Measurements from ENCODE around the gene CCDC70. TPM values are rescaled to one million over a fixed set of nuclear protein-coding genes. Genes with fewer than 3 reads are reported as not detected.

CCDC70 gene
- polyA plus RNA-seq, 1 experiment, result not detected

DNA sequence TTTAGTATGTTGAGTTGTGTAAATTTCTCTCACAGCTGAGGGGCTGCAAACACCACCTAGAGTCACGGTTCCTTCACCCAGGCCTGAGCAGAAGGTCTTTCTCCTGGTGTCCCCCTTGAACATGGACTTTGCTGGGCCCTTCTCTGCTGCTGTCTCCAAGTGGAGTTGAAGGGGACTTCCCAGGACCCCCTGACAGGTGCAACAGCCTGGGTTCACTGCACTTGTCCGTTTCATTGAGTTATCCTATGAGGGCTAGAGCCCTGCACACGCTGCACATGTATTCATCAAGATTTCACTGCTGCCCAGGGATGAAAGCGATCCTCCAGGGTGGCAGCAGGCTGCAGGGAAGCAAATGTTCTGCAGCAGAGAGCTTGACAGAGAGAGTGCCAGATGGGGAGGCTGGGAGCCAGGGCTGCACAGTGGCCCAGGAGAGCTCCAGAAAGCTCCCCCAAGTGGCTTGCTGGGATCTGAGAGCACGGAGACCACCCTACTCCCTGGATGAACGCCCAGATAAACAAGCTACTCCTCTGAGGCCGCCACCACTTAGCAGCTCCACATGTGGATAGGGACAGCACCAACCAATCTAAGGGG, 27.1 kb upstream of the CCDC70 start:
- no peak for DNase-seq (ENCODE audit: low read depth, low spot score)
- CTCF ChIA-PET, result interaction anchor here (1.1 to 1.8 kb wide), 4 partner anchors 11 to 616 kb away, joined by 4 to 12 read pairs (median 5); partner anchors contain the start of gene TMEM272
- POLR2A ChIA-PET, result interaction anchor here (0.6 to 0.7 kb wide), 2 partner anchors 324 to 389 kb away, joined by 3 read pairs; no protein-coding TSS in a partner anchor

GRCh38 chr13:51837016-51837415, 24.8 kb upstream of the CCDC70 start:
- Histone ChIP-seq H3K9me3 (ENCODE audit: control insufficient read depth, insufficient read depth, low read length) (no peaks in the 10 kb centered on the region), H3K27me3 (ENCODE audit: control insufficient read depth, insufficient read depth, low read length) (peaks cover 28% of the 10 kb centered on the region), H3K27ac (ENCODE audit: low read depth, low read length) (no peak overlapping the region), H3K4me3 (ENCODE audit: low read depth, low read length) (no peak overlapping the region)
- POLR2A ChIA-PET, result no interaction called here
- TF ChIP-seq, protein P1, sequence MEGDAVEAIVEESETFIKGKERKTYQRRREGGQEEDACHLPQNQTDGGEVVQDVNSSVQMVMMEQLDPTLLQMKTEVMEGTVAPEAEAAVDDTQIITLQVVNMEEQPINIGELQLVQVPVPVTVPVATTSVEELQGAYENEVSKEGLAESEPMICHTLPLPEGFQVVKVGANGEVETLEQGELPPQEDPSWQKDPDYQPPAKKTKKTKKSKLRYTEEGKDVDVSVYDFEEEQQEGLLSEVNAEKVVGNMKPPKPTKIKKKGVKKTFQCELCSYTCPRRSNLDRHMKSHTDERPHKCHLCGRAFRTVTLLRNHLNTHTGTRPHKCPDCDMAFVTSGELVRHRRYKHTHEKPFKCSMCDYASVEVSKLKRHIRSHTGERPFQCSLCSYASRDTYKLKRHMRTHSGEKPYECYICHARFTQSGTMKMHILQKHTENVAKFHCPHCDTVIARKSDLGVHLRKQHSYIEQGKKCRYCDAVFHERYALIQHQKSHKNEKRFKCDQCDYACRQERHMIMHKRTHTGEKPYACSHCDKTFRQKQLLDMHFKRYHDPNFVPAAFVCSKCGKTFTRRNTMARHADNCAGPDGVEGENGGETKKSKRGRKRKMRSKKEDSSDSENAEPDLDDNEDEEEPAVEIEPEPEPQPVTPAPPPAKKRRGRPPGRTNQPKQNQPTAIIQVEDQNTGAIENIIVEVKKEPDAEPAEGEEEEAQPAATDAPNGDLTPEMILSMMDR (IDR thresholded peaks at IDR 0.05; ENCODE audit: low read depth, low read length), result no peak
- no peak for DNase-seq (ENCODE audit: low read depth, low spot score)
- CTCF ChIA-PET, result interaction anchor here (1.4 kb wide), 1 partner anchor 13 kb away, joined by 3 read pairs; no protein-coding TSS in a partner anchor

More for the DNA sequence above, 27.1 kb upstream of the CCDC70 start:
- TF ChIP-seq, protein P1 (IDR thresholded peaks at IDR 0.05; ENCODE audit: low read depth, low read length), result no peak
- no peak overlapping the region for H3K4me3 ChIP-seq (ENCODE audit: low read depth, low read length)
- peaks cover 25% of the 10 kb centered on the region for H3K27me3 ChIP-seq (ENCODE audit: control insufficient read depth, insufficient read depth, low read length)
- H3K9me3 ChIP-seq (ENCODE audit: control insufficient read depth, insufficient read depth, low read length), result no peaks in the 10 kb centered on the region
- H3K27ac ChIP-seq (ENCODE audit: low read depth, low read length), result no peak overlapping the region

- ChIA-PET CTCF (interaction anchor here (0.9 to 1.4 kb wide), 3 partner anchors 12 to 713 kb away, joined by 3 read pairs; no protein-coding TSS in a partner anchor), POLR2A (no interaction called here)
- DNase-seq (ENCODE audit: low read depth, low spot score), result no peak
- no peaks in the 10 kb centered on the region for H3K9me3 ChIP-seq (ENCODE audit: control insufficient read depth, insufficient read depth, low read length)
- H3K4me3 ChIP-seq (ENCODE audit: low read depth, low read length), result no peak overlapping the region
- peaks cover 26% of the 10 kb centered on the region for H3K27me3 ChIP-seq (ENCODE audit: control insufficient read depth, insufficient read depth, low read length)
- H3K27ac ChIP-seq (ENCODE audit: low read depth, low read length), result no peak overlapping the region
- TF ChIP-seq, protein P1 (IDR thresholded peaks at IDR 0.05; ENCODE audit: low read depth, low read length), result no peak
These were observed 23.4 kb upstream of the CCDC70 start for GRCh38 chr13:51838240-51838846.

DNA sequence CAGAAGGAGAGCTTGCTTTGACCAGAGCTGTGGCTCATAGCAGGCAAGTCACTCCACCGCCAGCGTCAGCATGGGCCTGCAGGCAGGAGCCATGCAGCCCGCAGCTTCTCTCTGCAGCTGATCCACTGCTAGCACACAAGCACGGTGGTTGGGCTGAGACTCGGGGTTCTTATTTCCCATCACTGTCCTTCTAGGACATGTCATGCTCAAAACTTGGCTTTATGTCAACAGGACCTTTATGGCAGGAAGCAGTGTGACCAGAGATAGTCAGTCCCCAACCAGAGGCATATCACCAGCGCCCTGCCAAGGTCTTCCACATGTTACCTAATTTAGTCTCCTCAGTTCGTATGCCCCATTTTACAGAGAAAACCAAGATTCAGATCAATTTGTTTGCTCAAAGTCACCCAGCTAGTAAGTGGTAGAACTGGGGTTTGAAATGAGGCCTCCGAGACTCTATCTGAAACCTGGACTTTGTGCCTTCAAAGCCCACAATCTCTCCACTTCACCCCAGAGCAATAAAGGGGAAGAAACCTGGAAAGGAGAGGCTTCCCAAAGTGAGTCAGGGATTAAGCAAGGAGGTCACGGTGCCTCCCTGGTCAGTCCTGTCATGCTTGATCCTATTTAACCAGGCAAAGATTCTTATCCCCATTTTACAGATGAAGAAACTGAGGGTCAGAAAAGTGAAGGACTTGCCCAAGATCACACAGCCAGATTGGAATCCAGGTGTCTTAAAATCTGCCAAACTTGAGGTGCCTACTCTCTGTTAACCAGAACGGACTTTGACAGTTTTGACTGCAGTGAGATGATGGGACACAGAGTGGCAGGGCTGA, 21.8 kb upstream of the CCDC70 start:
- DNase-seq (ENCODE audit: low read depth, low spot score), result no peak
- POLR2A ChIA-PET, result no interaction called here
- Histone ChIP-seq H3K27ac (ENCODE audit: low read depth, low read length) (no peak overlapping the region), H3K27me3 (ENCODE audit: control insufficient read depth, insufficient read depth, low read length) (peaks cover 20% of the 10 kb centered on the region), H3K4me3 (ENCODE audit: low read depth, low read length) (no peak overlapping the region), H3K9me3 (ENCODE audit: control insufficient read depth, insufficient read depth, low read length) (no peaks in the 10 kb centered on the region)
- CTCF ChIA-PET, result no interaction called here
- TF ChIP-seq, protein P1 (IDR thresholded peaks at IDR 0.05; ENCODE audit: low read depth, low read length), result no peak
